Adrenal gland (tissue), 5 donors: ENCODE measurements around the gene GMDS.

ENCODE experiments used
- CTCF ChIP-seq, 6 experiments: fragments of 450-650 bp in 4 of 6; fragments of 200-600 bp in 2 of 6; sonication (generic) in 1 of 6; IDR thresholded peaks; 1 replicate in 5 of 6; 2 replicates in 1 of 6; pipeline versions ENCODE4 v1.5.1 to v1.8.0; 2016 to 2021; ENCODE audit warnings: antibody characterized with exemption in 6 of 6, mild to moderate bottlenecking in 2 of 6, moderate library complexity in 1 of 6
- POLR2A ChIP-seq, 2 donors: fragments of 450-650 bp; IDR thresholded peaks; one replicate each; pipeline ENCODE4 v1.6.1; 2017; ENCODE audit warnings: antibody characterized with exemption in 2 of 2, mild to moderate bottlenecking in 2 of 2, moderate library complexity in 1 of 2
- donor health status: DM: no; HTN: no; CAD: no.

GRCh38 chr6:1745814-1746213 lies 499.6 kb downstream of the GMDS start:
- no peak for TF ChIP-seq CTCF (IDR thresholded peaks at IDR 0.05)
- TF ChIP-seq POLR2A (IDR thresholded peaks at IDR 0.05): no peak
